Progenitor cell of endocrine pancreas (in vitro differentiated cells): Measurements from ENCODE around the gene WFIKKN1. TPM values are rescaled to one million over a fixed set of nuclear protein-coding genes. Genes with fewer than 3 reads are reported as not detected.
"Not testable (repeated sequence)": the region's sequence is repeated elsewhere in the genome, so short reads cannot be mapped to it uniquely, and the experiment has no call there.

Experiments
- DNase-seq: peaks from one replicate; pipeline ENCODE4 v3.0.0; 2021; ENCODE audit warnings: low spot score; ENCODE audit not compliant: unreplicated experiment
- H3K27ac Mint-ChIP-seq: 2 replicates; pipeline ENCODE4 v1.8.0; 2021; ENCODE audit warnings: mild to moderate bottlenecking, moderate library complexity, mixed read lengths
- H3K27me3 Mint-ChIP-seq: 2 replicates; pipeline ENCODE4 v1.8.0; 2021; ENCODE audit warnings: mixed read lengths
- H3K36me3 Mint-ChIP-seq: 2 replicates; pipeline ENCODE4 v1.8.0; 2022; ENCODE audit warnings: mixed read lengths; ENCODE audit not compliant: insufficient read depth
- H3K4me1 Mint-ChIP-seq: 2 replicates; pipeline ENCODE4 v1.8.0; 2021; ENCODE audit warnings: low read depth, mixed read lengths
- H3K4me3 Mint-ChIP-seq: 2 replicates; pipeline ENCODE4 v1.8.0; 2021; ENCODE audit warnings: low read depth, mild to moderate bottlenecking, moderate library complexity, mixed read lengths
- H3K9me3 Mint-ChIP-seq: 2 replicates; pipeline ENCODE4 v1.8.0; 2021; ENCODE audit warnings: low read depth, mixed read lengths
- CTCF ChIP-seq: fragments of 200-600 bp; sonication (generic); IDR thresholded peaks from one replicate; pipeline ENCODE4 v1.5.0; 2021; ENCODE audit warnings: antibody characterized with exemption, mild to moderate bottlenecking; ENCODE audit not compliant: unreplicated experiment
- total RNA-seq: library from RNA; stranded (reverse); gene quantifications from 2 replicates; pipeline ENCODE4 v1.2.1, GENCODE V29; 2021

Gene WFIKKN1
- total RNA-seq, 1 donor from 2014 or later: 42.8 TPM

- no peak for DNase-seq
- peaks cover 9% of the 10 kb centered on the region for H3K36me3 Mint-ChIP-seq
- H3K9me3 Mint-ChIP-seq: no peaks in the 10 kb centered on the region
- H3K4me3 Mint-ChIP-seq: no peak overlapping the region
- H3K27me3 Mint-ChIP-seq: no peaks in the 10 kb centered on the region
- H3K4me1 Mint-ChIP-seq: peaks cover 9% of the 10 kb centered on the region
- no peak overlapping the region for H3K27ac Mint-ChIP-seq
- TF ChIP-seq CTCF: no peak
Measured at GRCh38 chr16:596736-597060, 34.1 kb upstream of the WFIKKN1 start.

GRCh38 chr16:597655-598054, 33.1 kb upstream of the WFIKKN1 start:
- H3K27me3 Mint-ChIP-seq, DNase-seq, H3K27ac Mint-ChIP-seq, H3K4me3 Mint-ChIP-seq, H3K4me1 Mint-ChIP-seq, H3K36me3 Mint-ChIP-seq, H3K9me3 Mint-ChIP-seq: not testable (repeated sequence)

GRCh38 chr16:598823-599739, 31.7 kb upstream of the WFIKKN1 start:
- Mint-ChIP-seq H3K36me3 (peaks cover 11% of the 10 kb centered on the region), H3K4me3 (no peak overlapping the region), H3K27ac (no peak overlapping the region), H3K27me3 (no peaks in the 10 kb centered on the region), H3K4me1 (peaks cover 1% of the 10 kb centered on the region), H3K9me3 (no peaks in the 10 kb centered on the region)
- TF ChIP-seq CTCF: no peak
- DNase-seq: no peak

GRCh38 chr16:600781-601180, 30.0 kb upstream of the WFIKKN1 start:
- Mint-ChIP-seq H3K4me3 (no peak overlapping the region), H3K4me1 (no peaks in the 10 kb centered on the region), H3K27me3 (no peaks in the 10 kb centered on the region), H3K27ac (no peak overlapping the region), H3K9me3 (peaks cover 7% of the 10 kb centered on the region), H3K36me3 (peaks cover 20% of the 10 kb centered on the region)
- no peak for TF ChIP-seq CTCF
- DNase-seq: no peak

GRCh38 chr16:603933-604332, 26.9 kb upstream of the WFIKKN1 start:
- H3K27ac Mint-ChIP-seq: no peak overlapping the region
- no peak for TF ChIP-seq CTCF

More at GRCh38 chr16:603933-604332, 26.9 kb upstream of the WFIKKN1 start:
- H3K4me3 Mint-ChIP-seq: no peak overlapping the region
- DNase-seq: no peak
- peaks cover 7% of the 10 kb centered on the region for H3K9me3 Mint-ChIP-seq
- H3K36me3 Mint-ChIP-seq: peaks cover 18% of the 10 kb centered on the region
- peaks cover 2% of the 10 kb centered on the region for H3K4me1 Mint-ChIP-seq
- H3K27me3 Mint-ChIP-seq: no peaks in the 10 kb centered on the region
